HTERT RPE-1 (cell line): ENCODE measurements around the gene GLI3.

Source experiments
- in situ Hi-C: fragments of 300-500 bp; cut with MboI; formaldehyde crosslinking; loops from 4 replicates; pipeline ENCODE4 v1.14.3; 2020; ENCODE audit warnings: low sequenced_read_pairs

Gene GLI3

DNA sequence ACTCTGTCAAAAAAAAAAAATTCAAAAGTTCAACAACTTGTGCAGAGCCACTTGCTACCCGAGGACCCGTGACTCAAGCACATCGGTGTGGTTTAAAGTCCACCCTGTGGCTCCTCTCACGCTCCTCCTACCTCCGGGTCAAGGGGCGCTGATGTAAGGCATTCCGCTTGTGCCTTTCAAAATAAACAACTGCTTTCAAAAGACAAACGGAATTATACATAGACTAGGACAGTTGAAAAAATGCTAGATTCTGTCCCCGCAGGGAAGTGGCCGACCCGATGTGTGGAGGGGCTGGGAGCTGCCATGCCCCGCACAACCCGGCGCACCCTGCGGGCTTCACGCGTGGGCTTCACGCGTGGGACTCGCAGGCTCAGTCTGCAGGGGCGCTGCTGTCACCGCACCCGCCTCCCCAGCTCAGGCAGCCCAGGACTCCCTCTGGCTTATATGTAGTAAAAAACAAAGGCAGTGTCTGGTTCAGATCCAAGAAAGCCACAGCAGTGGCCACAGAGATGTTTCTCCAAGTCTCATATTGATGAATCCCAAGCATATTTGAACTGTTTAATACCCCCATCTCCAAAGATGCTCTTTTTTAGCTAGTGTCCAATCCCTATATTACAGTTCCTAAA lies 294.4 kb downstream of the GLI3 start:
- in situ Hi-C loops, result no loop called here

DNA sequence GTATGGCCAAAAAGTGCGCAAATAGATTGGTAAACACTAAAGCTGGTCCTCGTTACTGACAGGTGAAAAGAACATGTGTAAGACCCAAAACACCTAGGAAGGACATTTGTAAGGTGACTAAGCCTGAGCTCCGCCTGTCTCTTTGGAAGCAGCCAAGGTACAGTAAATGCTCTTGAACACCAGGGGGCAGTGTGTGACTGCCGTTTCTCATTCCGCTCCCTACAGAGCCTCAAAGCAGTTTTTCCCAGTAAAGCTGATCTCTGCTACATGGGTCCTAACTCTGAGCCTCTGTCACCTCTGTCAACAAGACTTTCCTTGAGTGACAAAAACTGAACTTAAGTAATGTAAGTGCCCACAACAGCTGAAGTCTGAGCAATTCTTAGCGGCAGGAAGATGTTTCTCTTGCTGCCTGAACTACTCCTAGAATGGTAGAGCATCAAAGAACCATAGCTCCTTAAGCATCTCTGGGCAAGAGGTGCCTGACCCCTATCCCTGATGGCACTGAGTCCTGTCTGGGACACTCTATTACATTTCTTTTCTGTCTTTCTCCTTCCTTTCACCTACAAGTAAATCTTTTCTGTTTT lies 296.2 kb downstream of the GLI3 start:
- in situ Hi-C loops, result no loop called here

DNA sequence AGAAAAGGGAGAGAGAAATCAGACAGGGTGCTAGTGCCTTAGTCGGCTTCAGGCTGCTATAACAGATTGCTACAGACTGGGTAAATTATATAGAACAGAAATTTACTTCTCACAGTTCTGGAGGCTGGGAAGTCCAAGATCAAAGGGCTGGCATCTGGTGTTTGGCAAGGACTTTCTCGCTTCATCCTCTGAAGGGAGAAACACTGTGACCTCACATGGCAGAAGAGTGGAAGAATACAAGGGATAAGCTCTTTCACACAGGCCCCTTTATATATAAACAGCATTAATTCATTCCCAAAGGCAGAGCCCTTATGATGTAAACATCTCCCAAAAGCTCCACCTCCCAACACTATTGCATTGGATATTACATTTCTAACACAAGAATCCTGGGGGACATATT lies 298.6 kb downstream of the GLI3 start:
- in situ Hi-C loops, result no loop called here

DNA sequence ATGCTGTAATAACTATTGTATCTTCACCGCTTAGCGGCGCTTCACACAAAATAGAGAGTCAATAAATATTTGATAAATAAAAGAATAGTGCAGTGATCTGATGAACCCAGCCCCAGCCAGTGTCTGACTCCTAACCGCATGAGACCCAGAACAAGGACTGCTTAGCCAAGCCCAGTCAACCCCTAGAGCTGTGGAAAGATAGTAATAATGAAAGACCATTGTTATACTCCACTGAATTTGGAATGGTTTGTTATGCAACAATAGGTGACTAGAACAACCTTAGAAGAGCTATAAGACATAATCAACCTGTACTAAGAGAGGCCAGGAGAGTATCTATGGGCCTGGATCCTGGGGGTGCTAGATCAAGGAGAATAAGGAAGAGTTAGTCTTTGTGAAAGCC lies 303.6 kb downstream of the GLI3 start:
- in situ Hi-C loops, result no loop called here

DNA sequence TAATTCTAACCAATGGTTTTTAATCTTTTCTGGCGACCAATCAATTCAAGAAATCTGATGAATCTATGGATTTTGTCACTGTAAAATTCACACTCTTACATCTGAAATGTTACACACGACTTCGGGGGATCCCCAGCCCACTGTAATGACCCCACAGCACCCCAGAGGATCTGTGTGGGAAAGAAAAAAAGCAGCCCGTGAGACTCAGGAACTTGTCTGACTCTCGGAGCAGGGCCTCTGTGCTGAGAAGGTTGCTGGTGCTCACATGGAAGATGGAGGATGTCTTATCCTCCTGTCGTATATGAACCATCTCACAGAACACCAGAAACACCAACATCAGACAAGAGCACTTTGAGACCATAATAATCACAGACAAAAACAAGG lies 305.8 kb downstream of the GLI3 start:
- in situ Hi-C loops, result no loop called here

DNA sequence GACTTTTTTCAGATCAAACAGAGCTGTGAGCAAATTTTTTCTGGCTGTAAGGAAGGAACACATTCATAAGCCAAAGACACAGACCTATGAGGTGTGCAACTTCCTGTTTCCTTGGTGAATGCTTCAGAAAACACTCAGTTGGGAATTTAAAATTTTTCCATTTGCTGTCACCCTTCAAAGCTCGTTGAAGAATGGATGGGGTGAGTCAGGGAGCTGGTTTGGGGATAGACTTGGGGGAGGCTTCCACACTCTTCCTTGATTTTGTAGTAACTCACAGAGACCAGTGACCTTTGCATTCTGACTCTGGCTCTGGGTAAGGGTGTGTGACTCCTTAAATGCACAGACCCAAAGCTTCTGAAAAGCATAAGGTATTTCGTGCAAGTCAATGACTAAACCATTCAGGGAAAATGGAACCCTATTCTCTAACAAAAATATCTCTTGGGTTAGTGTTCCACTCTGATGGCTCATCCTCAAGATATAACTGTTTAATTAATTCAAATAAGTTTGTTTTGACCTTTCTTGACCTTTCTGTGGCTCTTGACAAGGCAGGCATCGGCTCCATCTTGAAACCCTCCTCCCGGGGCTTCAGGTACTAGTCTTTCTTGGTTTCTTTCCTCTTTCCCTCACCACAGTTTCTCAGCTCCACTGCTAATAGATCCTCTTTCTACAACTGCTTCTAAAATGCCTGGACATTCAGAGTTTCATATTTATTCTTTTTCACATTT lies 306.3 kb downstream of the GLI3 start:
- in situ Hi-C loops, result no loop called here

DNA sequence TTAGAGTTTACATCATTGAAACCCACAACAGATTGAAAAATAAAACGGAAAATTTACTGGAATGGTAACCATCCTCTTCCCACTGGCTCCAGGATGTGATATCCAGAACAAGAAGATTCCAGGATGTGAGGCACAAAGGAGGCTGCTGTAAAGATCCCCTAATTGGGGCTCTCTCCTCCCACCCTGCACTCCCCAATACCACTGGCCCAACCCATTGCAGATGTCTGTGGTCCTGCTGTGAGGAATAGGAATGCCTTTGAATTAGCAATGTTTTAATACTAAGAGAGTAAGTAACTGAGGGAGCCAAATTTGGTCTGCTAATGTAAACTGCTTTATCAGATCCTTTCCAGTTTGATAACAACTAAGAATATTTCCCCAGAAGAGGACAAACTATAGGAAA lies 308.2 kb downstream of the GLI3 start:
- in situ Hi-C loops, result no loop called here

DNA sequence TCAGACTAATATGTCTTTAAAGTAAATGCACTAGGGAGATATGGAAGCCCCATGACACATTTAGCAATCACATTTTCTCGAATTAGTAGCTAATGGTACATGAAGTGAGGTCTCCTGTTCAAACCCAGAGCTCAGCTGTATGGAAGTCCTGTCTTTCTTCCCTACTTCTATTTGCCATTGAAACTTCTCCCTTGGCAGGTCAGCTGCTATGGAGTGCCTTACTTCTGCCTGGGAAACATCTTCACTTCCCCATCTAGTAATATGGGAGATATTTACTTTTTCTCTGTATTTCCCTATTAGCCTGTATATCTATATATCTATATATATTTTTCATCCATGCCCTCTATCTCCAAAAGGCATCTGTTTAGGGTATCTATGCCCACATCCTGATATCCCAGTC lies 308.8 kb downstream of the GLI3 start:
- in situ Hi-C loops, result no loop called here

DNA sequence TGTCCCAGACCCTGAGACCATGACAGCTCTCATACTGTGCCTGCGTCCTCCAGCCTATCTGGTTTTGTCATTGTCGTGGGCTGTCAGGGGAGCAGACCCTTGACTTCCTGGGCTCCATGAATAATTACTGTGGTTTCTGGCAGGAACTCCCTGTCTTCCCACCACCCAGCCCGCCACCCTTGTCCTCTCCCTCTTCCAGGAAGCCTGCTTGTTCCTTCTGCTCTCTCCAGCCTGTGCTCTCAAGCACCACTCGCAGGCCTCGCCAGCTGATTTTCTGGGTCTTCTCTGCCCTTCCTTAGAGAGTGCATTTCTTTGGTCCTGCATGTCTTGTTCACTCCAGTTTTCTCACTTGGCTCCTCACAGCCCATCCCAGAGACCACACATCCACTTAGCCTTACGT lies 309.6 kb downstream of the GLI3 start:
- in situ Hi-C loops, result no loop called here

DNA sequence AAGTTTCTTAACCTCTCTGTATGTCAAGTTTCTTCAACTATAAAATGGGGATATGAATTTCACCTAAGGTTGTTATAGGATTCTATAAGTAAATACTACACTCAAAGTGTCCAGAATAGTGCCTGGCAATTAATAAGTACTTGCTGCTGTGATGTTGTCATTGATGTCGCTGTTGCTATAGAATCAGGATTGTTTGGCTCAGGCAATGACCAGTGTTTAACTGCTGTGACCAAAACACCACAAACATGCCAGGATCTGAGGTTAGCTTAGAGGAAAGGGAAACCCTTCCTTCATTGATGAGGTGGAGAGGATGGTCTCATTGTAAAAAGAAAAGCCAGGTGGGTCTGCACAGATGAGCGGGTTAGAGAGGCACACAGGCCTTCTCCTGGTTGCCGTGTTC lies 311.1 kb downstream of the GLI3 start:
- in situ Hi-C loops, result no loop called here

DNA sequence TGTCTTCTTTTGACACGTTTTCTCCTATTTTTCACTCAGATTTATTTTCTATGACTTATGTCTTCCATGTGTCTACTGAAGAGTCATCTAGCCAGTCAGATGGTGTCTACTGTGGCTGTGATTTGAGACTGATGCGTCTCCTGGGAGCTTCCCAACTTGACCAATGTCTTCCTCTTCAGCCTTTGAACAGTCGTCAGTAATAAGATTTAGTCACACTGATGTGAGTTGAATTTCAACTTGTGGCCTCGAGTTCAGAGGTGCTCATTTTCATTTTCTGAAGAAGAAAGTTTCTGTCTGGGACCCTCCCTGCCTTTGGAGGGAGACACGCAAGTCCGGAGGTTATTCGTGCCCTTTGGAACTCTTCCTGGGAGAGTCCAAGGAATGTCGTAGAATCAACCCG lies 312.2 kb downstream of the GLI3 start:
- in situ Hi-C loops, result no loop called here

DNA sequence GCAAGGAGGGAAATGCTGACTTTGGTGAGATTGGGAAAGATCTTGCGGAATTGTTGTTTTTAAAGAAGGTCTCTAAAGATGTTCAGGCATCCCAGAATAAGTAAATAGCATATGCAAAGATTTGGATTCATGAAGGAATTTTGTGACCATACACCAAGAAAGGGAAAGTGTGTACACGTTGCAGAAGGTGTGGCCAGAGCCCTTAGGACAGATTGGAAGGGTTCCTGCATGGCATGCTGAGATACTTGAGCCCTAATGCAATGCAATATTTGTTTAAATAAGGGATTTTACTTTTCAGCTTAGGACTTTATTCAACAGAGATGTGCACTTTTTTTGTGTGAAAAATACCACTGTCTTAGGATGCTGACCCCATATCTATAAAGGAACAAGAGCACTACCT lies 314.6 kb downstream of the GLI3 start:
- in situ Hi-C loops, result no loop called here

DNA sequence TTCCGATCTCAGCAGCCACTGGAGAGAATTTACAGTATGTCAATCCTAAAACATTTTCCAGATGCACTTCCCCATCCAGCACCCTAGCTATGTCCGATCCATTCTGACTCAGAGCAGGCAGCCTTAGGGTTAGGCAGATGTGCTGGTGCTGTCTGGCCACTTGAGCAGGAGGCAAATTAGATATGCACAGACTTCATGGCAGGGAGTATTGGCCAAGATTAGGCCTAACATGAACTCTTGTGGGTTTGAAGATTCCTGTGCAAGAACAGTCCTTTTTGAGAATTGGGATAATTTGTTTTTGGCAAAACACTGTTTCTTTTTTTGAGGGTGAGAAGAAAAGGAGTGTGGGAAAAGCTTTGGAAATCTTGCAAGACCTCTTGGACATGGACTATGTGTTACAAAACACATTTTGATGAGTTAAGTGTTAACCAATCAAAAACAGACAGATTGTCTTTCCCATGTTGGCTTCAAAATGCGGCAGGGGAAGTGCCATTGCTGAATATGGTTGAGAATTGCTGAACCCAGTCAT lies 315.5 kb downstream of the GLI3 start:
- in situ Hi-C loops, result no loop called here

DNA sequence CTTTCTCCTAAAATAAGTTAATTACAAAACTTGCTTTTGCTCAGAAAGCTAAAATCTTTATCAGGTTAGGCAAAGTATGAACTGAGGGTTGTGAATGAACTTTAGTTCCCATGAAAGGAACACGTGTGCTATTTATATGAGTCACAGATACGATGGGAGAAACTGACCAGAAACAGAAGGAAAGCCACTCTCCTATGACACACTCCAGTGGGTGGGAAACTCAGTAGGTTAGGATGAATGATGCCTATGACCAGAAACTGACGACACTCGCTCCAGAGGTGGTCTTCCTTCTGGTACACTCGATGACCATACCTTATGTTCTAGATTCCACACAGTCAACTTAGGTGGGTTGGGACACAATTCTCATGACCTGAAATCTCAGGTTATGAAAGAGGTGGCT lies 318.4 kb downstream of the GLI3 start:
- in situ Hi-C loops, result no loop called here

DNA sequence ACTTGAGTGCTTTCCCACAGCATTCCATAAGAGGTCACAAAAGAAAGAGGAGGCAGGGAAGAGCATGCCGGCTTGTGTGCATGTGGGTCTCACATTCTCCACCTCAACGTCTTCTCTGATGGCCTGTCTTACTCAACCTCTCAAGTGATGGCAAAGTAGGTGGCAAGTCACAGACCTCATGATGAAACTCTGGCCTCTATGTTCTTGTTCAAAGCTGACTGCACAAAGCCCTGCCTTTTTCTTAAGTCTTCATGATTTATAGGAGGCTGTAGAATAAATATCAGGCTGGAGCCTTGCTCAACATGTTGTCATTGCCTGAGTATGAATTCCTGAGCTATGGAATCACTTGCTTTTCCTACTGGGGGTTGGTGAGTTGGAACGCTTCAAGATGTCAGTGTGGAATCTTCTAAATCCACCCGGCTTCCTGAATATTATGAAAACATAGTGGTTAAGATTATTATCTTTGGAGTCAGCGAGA lies 320.5 kb downstream of the GLI3 start:
- in situ Hi-C loops, result no loop called here

DNA sequence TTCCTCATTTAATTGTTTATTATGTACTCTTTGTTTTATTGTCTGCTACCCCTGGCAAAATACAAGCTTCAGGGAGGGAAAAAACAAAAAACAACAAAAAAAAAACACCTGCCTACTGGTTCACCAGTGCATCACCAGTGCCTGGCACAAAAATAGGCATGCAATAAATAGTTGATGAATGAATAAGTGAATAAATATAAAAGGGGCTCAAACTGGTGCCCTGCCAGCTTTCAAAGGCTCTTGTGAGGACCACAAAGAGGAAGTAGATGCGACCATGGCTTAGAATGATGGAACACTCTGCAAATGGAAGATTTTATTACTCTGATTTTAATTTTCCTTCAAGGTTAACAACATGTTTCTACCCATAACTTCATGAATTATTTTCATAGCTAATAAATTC lies 321.1 kb downstream of the GLI3 start:
- in situ Hi-C loops, result no loop called here

DNA sequence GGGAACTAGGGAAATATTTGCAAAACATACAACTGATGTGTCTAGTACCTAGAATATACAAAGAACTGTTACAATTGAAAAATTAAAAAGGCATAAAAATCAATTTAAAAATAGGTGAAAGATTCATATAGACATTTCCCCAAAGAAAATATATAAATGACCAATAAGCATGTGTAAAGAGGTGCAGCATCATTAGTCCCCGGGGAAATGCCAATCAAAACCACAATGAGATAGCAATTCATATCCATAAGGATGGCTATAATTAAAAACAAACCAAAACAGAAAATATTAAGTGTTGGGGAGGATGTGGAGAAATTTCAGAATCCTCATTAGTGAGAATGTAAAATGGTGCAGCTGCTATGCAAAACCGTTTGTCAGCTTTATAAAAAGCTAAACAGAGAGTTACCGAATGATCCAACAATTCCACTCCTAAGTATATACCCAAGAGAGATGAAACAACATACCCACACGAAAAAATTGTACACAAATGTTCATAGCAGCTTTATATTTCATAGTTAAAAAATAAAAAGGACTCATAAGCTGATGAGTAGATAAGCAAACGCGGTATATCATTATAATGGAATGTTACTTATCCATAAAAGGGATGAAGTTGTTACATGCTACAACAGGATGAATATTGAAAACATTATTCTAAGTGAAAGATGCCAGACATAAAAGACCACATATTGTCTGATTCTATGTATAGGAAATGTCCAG lies 324.0 kb downstream of the GLI3 start:
- in situ Hi-C loops, result no loop called here

DNA sequence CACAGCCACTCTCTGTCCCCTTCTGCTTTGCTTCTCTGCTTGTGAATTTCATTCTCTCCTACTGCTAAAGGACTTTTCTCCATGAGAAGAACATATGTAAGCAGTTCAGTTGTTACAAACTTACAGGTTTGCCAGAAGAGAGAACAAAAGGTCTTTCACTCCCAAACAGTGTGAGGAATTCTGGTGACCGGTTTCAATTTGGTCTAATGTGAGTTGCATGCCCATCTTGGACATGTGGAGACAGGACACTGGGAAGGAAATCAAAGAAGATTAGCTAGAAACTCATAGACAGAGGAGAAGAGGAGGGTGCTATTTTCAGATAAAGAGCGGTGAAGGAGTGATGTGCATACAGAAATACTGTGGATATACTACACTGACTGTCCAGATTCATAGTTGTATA lies 324.6 kb downstream of the GLI3 start:
- in situ Hi-C loops, result no loop called here

DNA sequence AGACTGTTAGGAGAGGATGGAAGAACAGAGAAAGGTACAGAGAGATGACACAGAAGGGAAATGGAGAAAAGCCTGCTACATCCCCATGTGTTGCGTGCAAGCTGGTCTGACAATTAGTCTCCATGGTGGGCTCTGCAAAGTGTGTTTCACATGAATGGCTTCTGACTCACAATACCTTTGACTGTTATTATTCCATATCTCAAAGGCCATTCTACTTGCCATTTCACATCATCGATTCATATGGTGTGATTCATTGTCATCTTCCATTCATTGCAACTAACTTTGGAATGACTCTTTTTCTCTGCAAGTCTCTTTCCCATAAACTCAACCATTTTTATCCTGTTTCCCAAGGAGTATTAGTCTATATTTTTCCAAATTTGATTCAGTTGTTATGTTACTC lies 325.2 kb downstream of the GLI3 start:
- in situ Hi-C loops, result no loop called here
